ENCODE measurements around the gene NME7.
"Not testable (repeated sequence)": the region's sequence is repeated elsewhere in the genome, so short reads cannot be mapped to it uniquely, and the experiment has no call there.

Gene NME7

GRCh38 chr1:169186106-169186505, 181.5 kb downstream of the NME7 start:
- no peak for DNase-seq (ENCODE audit: low spot score)
- Histone ChIP-seq H3K4me3 (no peak overlapping the region), H3K27ac (no peak overlapping the region)
- no peak for TF ChIP-seq CTCF (IDR thresholded peaks at IDR 0.05)

GRCh38 chr1:169184812-169185211, 182.8 kb downstream of the NME7 start:
- no peak for DNase-seq (ENCODE audit: low spot score)
- TF ChIP-seq CTCF (IDR thresholded peaks at IDR 0.05): no peak
- H3K4me3 ChIP-seq: no peak overlapping the region
- no peak overlapping the region for H3K27ac ChIP-seq

GRCh38 chr1:169180174-169180573, 187.4 kb downstream of the NME7 start:
- H3K4me3 ChIP-seq: no peak overlapping the region
- no peak for DNase-seq (ENCODE audit: low spot score)
- TF ChIP-seq CTCF (IDR thresholded peaks at IDR 0.05): no peak
- no peak overlapping the region for H3K27ac ChIP-seq

GRCh38 chr1:169179431-169179830, 188.2 kb downstream of the NME7 start:
- not testable (repeated sequence) for H3K27ac ChIP-seq; H3K4me3 ChIP-seq; DNase-seq (ENCODE audit: low spot score)

- Histone ChIP-seq H3K27ac (no peak overlapping the region), H3K4me3 (no peak overlapping the region)
- DNase-seq (ENCODE audit: low spot score): no peak
- TF ChIP-seq CTCF (IDR thresholded peaks at IDR 0.05): no peak
Measured at GRCh38 chr1:169175461-169175860, 192.1 kb downstream of the NME7 start.

- no peak for TF ChIP-seq CTCF (IDR thresholded peaks at IDR 0.05)
- no peak for DNase-seq (ENCODE audit: low spot score)
- no peak overlapping the region for H3K27ac ChIP-seq
- no peak overlapping the region for H3K4me3 ChIP-seq
Measured at GRCh38 chr1:169163059-169163458, 204.5 kb downstream of the NME7 start.

GRCh38 chr1:169161496-169162194, 206.0 kb downstream of the NME7 start:
- no peak for TF ChIP-seq CTCF (IDR thresholded peaks at IDR 0.05)
- no peak overlapping the region for H3K27ac ChIP-seq
- H3K4me3 ChIP-seq: no peak overlapping the region
- DNase-seq (ENCODE audit: low spot score): no peak
